ENCODE results near the gene CAPN3. TPM values are rescaled to one million over a fixed set of nuclear protein-coding genes. Genes with fewer than 3 reads are reported as not detected.

Gene CAPN3
- total RNA-seq, 1 donor from 2014 or later, result 1.1 TPM

DNA sequence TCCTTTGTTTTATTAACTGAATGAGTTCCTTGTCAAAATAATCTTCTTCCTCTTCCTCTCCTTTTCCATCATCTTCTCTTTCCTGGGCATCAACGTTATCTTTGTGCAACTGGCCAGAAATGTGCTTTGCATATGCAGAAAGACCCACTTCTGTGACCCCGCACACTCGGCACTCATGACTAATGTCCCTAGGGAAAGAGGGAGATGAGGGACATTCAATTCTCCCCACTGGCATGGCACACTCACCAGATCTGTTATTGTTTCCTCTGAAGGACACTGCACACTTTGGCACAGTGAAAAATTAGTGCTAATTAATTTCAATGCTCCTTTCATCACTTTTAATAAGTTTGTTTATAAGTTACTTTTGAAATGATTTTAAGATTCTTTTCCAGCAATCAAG is 97.7 kb downstream of the CAPN3 start:
- no peak for DNase-seq

DNA sequence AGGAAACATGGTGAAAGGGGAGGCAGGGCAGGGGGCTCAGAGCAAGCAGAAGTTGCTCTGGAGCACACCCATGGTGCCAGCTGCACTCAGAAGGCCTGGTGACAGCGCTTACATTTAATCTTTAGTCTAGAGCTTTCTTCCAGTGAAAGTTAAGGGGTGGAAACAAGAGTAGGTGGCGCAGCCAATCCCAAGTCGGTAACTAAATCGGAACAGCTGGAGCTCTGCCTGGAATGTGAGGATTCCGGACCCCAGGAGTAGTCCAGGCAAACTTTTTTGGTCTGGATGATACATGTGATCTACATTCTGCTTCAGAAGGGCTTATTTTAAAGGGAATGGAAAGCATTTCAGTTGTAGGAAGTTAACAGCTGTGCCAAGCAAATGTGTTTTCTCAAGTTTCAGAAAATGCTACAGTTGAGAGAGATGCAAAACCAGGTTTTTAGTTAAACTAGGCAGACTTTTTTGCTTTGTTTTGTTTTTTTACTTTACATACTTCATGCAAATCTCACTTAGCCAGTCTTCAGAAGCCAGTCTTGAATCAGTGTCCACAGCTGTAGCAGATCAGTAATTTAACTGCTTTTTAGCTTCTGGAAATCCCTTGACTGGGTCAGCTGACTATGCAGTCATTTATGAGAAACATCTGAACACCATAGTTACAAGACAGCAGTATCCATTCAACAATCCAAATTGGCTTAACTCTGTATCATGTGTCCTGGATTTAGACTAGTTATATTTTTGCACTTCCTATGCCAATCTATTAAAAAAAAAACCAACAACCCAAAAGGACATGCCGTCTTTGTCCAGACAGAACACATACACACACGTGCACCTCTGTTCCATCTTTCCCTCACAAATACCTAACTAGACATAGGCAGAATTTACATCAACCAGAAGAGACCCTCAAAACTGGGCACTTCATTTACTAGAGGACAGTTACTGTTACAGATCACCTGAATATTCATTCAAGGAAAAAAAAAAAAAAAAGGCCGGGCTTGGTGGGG is 98.4 kb downstream of the CAPN3 start:
- peak; percentile 1 for DNase-seq

DNA sequence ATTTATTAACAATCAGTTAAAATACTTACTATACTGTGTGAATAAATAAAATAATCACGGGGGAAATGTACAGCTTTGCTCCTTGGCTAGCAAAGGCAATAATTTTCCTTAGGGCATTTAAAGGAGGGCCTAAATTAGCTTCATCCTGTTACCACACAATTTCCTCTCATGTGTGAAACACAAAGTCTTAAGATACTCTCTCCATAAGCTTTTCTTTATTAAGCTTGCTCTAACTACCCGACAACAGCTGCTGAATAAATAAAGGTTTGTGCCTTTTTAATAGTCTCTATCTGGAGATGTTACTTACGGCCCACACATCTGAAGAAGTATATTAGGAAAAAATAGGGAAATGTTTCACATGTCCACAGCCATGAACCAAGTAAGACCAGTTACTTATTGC is 102.0 kb downstream of the CAPN3 start:
- no peak for DNase-seq

Small RNA genes within 50 kb of the gene (small RNA-seq; reads per million reads assigned to genes)
- not detected for gene RNU6-188P

Other genes starting within 250 kb of the CAPN3 start
- not detected for gene PLA2G4F, start 202.9 kb upstream of the CAPN3 start, total RNA-seq
- gene VPS39, start 151.2 kb upstream of the CAPN3 start, total RNA-seq, result 52.3 TPM
- 13.6 TPM for gene GANC, start 86.3 kb upstream of the CAPN3 start, total RNA-seq
- 67.4 TPM for gene TMEM87A, start 86.1 kb upstream of the CAPN3 start, total RNA-seq
- 52.4 TPM for gene ZNF106, start 131.6 kb downstream of the CAPN3 start, total RNA-seq
- 26.4 TPM for gene SNAP23, start 136.1 kb downstream of the CAPN3 start, total RNA-seq
- gene LRRC57, start 189.3 kb downstream of the CAPN3 start, total RNA-seq, result 16.2 TPM
- gene HAUS2, start 189.3 kb downstream of the CAPN3 start, total RNA-seq, result 54.6 TPM
- gene STARD9, start 216.1 kb downstream of the CAPN3 start, total RNA-seq, result 5.1 TPM